Activated naive CD8-positive, alpha-beta T cell treated with anti-CD3 and anti-CD28 coated beads for 36 hours (primary cell): Measurements from ENCODE around the gene MRPS35. TPM values are rescaled to one million over a fixed set of nuclear protein-coding genes. Genes with fewer than 3 reads are reported as not detected.

Experiments used
- DNase-seq: peaks from one replicate; pipeline ENCODE4 v3.0.0; 2021
- H3K27ac Mint-ChIP-seq: one replicate; pipeline ENCODE4 v1.8.0; 2022; ENCODE audit warnings: mild to moderate bottlenecking, moderate library complexity, mixed read lengths
- H3K27me3 Mint-ChIP-seq: one replicate; pipeline ENCODE4 v1.8.0; 2022; ENCODE audit warnings: mild to moderate bottlenecking, mixed read lengths
- H3K36me3 Mint-ChIP-seq: one replicate; pipeline ENCODE4 v1.8.0; 2021; ENCODE audit warnings: mild to moderate bottlenecking, mixed read lengths
- H3K4me1 Mint-ChIP-seq: one replicate; pipeline ENCODE4 v1.8.0; 2021; ENCODE audit warnings: mixed read lengths
- H3K4me3 Mint-ChIP-seq: one replicate; pipeline ENCODE4 v1.8.0; 2022; ENCODE audit warnings: mild to moderate bottlenecking, moderate library complexity, mixed read lengths
- H3K9me3 Mint-ChIP-seq: one replicate; pipeline ENCODE4 v1.8.0; 2022; ENCODE audit warnings: mixed read lengths
- total RNA-seq, 2 experiments: library from RNA; stranded (reverse); gene quantifications; one replicate each; pipeline ENCODE4 v1.2.3, GENCODE V29; 2021

MRPS35 gene
- total RNA-seq, 2 experiments from 2014 or later, result 69.5 to 70.2 TPM

GRCh38 chr12:27802511-27802910 lies 91.9 kb downstream of the MRPS35 start:
- no peak for DNase-seq
- peaks cover 24% of the 10 kb centered on the region for H3K36me3 Mint-ChIP-seq
- peaks cover 12% of the 10 kb centered on the region for H3K27me3 Mint-ChIP-seq
- H3K27ac Mint-ChIP-seq, result peak overlapping the region; percentile 90
- no peak overlapping the region for H3K4me3 Mint-ChIP-seq
- H3K9me3 Mint-ChIP-seq, result no peaks in the 10 kb centered on the region
- peaks cover 53% of the 10 kb centered on the region for H3K4me1 Mint-ChIP-seq

- DNase-seq, result no peak
- no peaks in the 10 kb centered on the region for H3K9me3 Mint-ChIP-seq
These were observed 92.3 kb downstream of the MRPS35 start for GRCh38 chr12:27802936-27803335.

GRCh38 chr12:27805238-27805637 lies 94.6 kb downstream of the MRPS35 start:
- peaks cover 21% of the 10 kb centered on the region for H3K27me3 Mint-ChIP-seq
- H3K36me3 Mint-ChIP-seq, result peaks cover 13% of the 10 kb centered on the region
- H3K9me3 Mint-ChIP-seq, result no peaks in the 10 kb centered on the region
- H3K27ac Mint-ChIP-seq, result no peak overlapping the region
- DNase-seq, result no peak
- peaks cover 53% of the 10 kb centered on the region for H3K4me1 Mint-ChIP-seq
- H3K4me3 Mint-ChIP-seq, result no peak overlapping the region

More at GRCh38 chr12:27802936-27803335, 92.3 kb downstream of the MRPS35 start:
- Mint-ChIP-seq H3K36me3 (peaks cover 21% of the 10 kb centered on the region), H3K27ac (peak overlapping the region; percentile 66), H3K27me3 (peaks cover 17% of the 10 kb centered on the region), H3K4me1 (peaks cover 55% of the 10 kb centered on the region), H3K4me3 (peak overlapping the region; percentile 26)

Other genes with a start within 250 kb of the MRPS35 start
- gene PPFIBP1, start 186.6 kb upstream of the MRPS35 start, total RNA-seq, result 10 to 100 TPM; 22.2 to 22.5 TPM
- gene REP15, start 14.4 kb upstream of the MRPS35 start, total RNA-seq, result under 1 TPM; 0.20 to 0.33 TPM
- 10 to 100 TPM; 16.3 to 16.4 TPM for gene KLHL42, start 69.4 kb downstream of the MRPS35 start, total RNA-seq
- not detected for gene MANSC4, start 69.4 kb downstream of the MRPS35 start, total RNA-seq